NCI-H524 treated with DMSO at 0.1 percent for 48 hours (cell line): ENCODE results near the gene SFTA2.
A peak's percentile ranks its signal among the peaks of the same experiment; 100 is the strongest.
"Not testable (repeated sequence)": the region's sequence is repeated elsewhere in the genome, so short reads cannot be mapped to it uniquely, and the experiment has no call there.

Experiments
- DNase-seq: peaks from one replicate; lab custom pipeline; 2025; lab: John Stamatoyannopoulos, UW

Gene SFTA2

DNA sequence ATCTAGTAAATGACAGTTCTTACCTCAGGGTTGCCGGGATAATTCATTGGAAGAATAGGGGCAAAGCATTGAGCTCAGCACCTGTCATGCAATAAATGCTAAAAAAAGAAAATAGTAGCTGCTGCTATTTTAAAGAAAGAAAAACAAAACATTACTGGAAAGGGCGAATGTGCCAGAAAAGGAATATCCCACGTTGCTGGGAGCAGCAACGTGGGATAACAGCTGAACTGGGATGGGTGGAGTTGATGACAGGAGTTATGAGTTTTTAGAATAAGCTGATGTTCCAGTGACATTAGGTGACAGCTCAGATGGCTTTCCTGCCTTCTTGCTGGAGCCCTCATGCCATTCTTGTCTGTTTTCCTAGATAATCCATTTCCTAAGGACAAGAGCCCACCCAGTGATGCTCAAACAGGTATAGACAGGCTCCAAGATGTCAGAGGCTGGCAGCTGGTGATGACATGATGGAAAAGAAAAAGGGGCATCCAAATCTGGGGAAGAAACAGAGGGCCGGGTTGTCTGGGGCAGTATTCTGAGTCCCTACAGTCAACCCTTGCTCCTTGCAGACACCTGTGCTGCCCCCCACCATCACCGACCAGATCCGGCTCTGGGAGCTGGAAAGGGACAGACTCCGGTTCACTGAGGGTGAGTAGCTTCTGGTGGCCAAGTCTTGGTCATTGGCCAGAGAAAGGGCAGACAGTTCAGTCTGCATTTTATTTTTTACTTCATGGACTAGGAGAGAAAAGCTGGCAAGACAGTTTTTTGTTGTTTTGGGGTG lies 19.0 kb downstream of the SFTA2 start:
- no peak for DNase-seq

GRCh38 chr6:30910473-30910872 lies 21.5 kb downstream of the SFTA2 start:
- DNase-seq: not testable (repeated sequence)

GRCh38 chr6:30908700-30909099 lies 23.3 kb downstream of the SFTA2 start:
- DNase-seq: no peak

DNA sequence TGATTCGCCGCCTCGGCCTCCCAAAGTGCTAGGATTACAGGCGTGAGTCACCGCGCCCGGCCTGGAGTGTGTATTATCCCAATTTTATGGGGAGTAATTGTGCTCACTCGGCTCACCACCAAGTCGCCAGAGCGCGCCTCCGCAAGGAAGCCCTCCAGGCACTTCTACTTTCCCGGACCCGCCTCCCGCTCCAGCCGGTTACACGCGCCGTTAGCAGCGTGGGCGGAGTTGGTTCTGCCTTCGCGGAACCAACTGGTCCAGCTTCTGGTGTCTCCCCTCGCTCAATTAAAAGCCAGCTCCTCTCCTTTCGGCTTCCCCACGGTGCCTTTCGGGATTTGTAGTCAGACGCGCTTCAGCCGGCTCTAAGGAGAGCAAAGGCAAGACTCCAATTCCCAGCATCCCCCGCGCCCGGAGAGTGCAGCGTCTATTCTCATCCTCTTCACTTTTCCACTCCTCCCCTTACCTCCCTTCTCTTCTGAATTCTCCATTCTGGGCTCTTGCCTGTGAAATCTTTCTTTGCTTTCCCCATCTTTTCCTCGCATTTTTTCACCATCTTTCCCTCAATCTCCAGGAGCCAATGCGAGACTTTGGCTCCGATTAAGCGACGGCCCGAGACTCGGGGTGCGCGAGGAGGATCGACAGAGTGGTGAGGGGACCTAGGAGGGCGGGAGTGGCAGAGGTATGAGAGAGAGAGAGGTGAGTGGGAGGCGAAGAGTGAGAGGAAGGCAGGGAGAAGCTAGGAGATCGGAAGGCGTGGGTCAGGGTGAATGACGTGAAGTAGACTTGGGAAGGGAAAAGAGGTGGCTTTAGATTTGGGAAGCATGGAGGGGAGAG lies 24.0 kb downstream of the SFTA2 start, which contains the start of gene GTF2H4:
TSS of gene GTF2H4 (plus strand) at position 450 of the 834 bp plus-strand sequence.
- peak; percentile 93 for DNase-seq

DNA sequence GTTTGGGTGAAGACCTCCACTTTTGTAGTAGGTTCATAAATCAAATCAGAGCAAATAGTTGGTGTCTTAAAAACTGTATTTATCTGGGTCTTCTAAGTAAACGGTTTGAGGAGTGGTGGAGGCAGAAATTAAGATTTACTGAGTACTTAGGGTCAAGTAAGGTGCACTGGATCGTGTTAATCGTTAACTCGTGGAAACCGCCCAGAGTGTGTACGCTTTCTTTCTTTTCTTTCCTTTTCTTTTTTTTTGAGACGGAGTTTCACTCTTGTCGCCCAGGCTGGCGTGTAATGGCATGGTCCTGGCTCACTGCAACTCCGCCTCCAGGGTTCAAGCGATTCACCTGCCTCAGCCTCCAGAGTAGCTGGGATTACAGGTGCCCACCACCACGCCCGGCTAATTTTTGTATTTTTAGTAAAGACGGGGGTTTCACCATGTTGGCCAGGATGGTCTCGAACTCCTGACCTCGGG lies 24.6 kb downstream of the SFTA2 start:
- DNase-seq: not testable (repeated sequence)

DNA sequence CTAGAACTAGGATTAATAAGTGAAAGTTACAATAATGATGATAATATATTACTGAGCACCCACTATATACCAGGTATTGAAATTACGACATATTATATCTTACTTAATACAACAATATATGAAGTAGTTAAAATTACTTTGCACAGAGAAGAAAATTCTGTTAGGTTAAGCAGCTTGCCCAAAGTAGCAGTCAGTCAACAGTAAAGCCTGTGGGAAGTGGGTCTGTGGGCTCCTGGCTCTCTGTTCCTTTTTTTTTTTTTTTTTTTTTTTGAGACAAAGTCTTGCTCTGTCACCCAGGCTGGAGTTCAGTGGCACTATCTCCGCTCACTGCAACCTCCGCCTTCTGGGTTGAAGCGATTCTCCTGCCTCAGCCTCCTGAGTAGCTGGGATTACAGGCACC lies 28.7 kb downstream of the SFTA2 start:
- DNase-seq: no peak

DNA sequence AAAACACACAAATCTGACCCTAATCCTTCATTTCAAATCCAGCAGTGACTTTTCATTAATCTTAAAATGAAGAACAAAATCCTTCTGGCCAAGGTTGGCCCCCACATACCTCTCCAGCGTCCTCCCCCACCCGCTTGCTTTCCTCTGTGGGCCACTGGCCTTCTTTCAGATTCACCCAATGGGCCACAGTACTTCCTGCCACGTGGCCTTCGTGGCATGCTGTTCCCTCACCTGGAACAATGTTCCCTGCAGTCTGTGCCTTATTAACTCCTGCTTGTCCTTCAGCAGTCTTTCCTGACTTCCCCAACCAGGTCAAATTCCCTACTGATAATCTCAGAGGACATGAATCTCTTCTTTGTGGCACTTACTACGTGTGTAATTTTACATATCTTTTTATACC lies 29.3 kb downstream of the SFTA2 start:
- DNase-seq: no peak

DNA sequence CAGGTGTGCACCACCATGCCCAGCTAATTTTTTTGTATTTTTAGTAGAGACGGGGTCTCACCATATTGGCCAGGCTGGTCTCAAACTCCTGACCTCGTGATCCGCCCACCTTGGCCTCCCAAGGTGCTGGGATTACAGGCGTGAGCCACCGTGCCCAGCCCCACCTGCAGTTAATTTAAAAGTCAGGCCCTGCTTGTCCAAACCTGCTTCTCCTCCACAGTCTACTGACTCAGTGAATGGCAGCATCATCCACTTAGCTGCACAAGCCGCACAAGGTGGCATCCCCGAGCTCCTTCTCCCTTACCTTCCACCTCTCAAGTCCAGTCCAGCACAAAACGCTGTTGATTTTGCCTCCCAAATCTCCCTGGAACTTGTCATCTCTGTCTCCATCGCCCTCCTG lies 29.8 kb downstream of the SFTA2 start:
- not testable (repeated sequence) for DNase-seq

GRCh38 chr6:30901436-30901835 lies 30.5 kb downstream of the SFTA2 start:
- DNase-seq: no peak

GRCh38 chr6:30900863-30901417 lies 31.0 kb downstream of the SFTA2 start:
- DNase-seq: no peak

DNA sequence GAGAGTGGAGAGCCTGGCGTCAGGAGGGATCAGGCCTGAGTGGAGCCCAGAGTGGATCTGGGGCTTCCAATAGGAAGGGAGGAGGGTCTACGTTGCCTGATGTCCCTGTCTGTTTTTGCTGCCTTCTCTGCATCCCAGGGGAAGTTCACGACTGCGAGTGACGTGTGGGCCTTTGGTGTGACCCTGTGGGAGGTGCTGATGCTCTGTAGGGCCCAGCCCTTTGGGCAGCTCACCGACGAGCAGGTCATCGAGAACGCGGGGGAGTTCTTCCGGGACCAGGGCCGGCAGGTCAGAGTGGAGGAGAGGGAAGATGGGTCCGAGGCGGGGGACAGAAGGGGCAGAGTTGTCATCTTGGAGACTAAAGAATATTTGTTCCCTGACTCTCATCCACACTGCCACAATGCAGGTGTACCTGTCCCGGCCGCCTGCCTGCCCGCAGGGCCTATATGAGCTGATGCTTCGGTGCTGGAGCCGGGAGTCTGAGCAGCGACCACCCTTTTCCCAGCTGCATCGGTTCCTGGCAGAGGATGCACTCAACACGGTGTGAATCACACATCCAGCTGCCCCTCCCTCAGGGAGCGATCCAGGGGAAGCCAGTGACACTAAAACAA lies 33.1 kb downstream of the SFTA2 start:
- DNase-seq: no peak

- DNase-seq: no peak
These were observed 34.1 kb downstream of the SFTA2 start for GRCh38 chr6:30897882-30898281.

DNA sequence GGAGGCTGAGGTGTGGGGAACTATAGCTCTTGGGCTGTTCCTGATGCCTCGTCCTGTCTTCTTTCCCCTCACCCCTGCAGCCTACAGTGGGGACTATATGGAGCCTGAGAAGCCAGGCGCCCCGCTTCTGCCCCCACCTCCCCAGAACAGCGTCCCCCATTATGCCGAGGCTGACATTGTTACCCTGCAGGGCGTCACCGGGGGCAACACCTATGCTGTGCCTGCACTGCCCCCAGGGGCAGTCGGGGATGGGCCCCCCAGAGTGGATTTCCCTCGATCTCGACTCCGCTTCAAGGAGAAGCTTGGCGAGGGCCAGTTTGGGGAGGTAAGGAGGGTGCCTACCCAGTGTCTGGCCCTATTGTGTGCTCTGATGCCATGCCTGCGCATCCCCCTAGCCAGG lies 35.4 kb downstream of the SFTA2 start:
- DNase-seq: no peak

GRCh38 chr6:30895343-30895742 lies 36.6 kb downstream of the SFTA2 start:
- DNase-seq: no peak

- DNase-seq: no peak
These were observed 37.0 kb downstream of the SFTA2 start for GRCh38 chr6:30894935-30895334.

GRCh38 chr6:30894381-30894780 lies 37.6 kb downstream of the SFTA2 start:
- no peak for DNase-seq

DNA sequence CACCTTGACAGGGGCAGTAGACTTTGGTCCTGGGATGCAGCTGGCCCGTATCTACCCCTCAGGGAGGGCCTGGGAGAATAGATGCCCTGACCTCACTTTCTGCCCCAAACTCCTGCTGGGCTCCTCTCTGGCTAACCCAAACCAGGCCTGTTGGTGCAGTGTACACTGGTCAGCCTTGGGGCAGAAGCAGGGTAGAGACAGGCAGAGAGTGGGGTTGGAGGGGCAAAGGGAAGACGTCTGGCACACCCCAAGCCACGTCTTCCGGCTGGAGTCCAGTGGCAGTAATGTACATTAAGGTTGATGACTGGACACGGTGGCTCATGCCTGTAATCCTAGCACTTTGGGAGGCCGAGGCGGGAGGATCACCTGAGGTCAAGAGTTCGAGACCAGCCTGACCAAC lies 38.3 kb downstream of the SFTA2 start:
- DNase-seq: no peak

GRCh38 chr6:30893001-30893591 lies 38.9 kb downstream of the SFTA2 start:
- no peak for DNase-seq

GRCh38 chr6:30891816-30892538 lies 40.0 kb downstream of the SFTA2 start:
- DNase-seq: no peak

DNA sequence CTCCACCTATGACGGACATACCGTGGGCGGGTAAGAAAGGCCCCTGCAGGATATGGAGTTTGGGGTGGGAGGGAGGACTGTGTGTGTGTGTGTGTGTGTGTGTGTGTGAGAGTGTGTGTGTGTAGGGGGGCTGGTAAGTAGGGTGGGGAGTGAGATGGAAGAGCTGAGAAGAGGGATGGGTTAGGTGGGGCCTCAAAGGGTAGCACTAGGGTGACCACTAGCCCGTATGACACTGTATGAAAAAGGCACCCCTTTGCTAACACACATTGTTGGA lies 40.6 kb downstream of the SFTA2 start:
- no peak for DNase-seq

- no peak for DNase-seq
These were observed 41.1 kb downstream of the SFTA2 start for GRCh38 chr6:30890646-30891449.
